Measurements from ENCODE around the gene GPSM1. TPM values are rescaled to one million over a fixed set of nuclear protein-coding genes. Genes with fewer than 3 reads are reported as not detected.

Gene GPSM1
- total RNA-seq, 1 donor from 2014 or later, result 59.4 TPM

- Histone ChIP-seq H3K79me2 (ENCODE audit: insufficient read depth, low read length) (no peaks in the 10 kb centered on the region), H2AFZ (ENCODE audit: low read depth, low read length) (no peak overlapping the region), H3K9ac (ENCODE audit: low read length) (no peak overlapping the region), H4K20me1 (ENCODE audit: insufficient read depth, low read length) (peaks cover 5% of the 10 kb centered on the region), H3K27ac (ENCODE audit: low read depth, low read length) (no peak overlapping the region), H3K27me3 (ENCODE audit: insufficient read depth, low read length) (no peaks in the 10 kb centered on the region), H3K4me3 (ENCODE audit: insufficient read depth, low read depth, low read length) (no peak overlapping the region), H3K4me2 (ENCODE audit: low read length) (no peak overlapping the region), H3K36me3 (ENCODE audit: insufficient read depth, low read length) (peaks cover 12% of the 10 kb centered on the region), H3K9me3 (ENCODE audit: insufficient read depth, low read depth, low read length) (no peaks in the 10 kb centered on the region), H3K4me1 (ENCODE audit: insufficient read depth, low read length) (no peaks in the 10 kb centered on the region)
- Mint-ChIP-seq H3K27ac (ENCODE audit: unreplicated experiment) (no peak overlapping the region), H3K27me3 (ENCODE audit: low read depth, unreplicated experiment) (no peaks in the 10 kb centered on the region), H3K36me3 (ENCODE audit: low read depth, unreplicated experiment) (peaks cover 12% of the 10 kb centered on the region), H3K4me3 (ENCODE audit: unreplicated experiment) (no peak overlapping the region), H3K4me1 (ENCODE audit: low read depth, unreplicated experiment) (no peaks in the 10 kb centered on the region), H3K9me3 (ENCODE audit: unreplicated experiment) (no peaks in the 10 kb centered on the region)
- FAIRE-seq, result no peak
- DNase-seq (ENCODE audit: low read depth), result no peak
- TF ChIP-seq CTCF (IDR thresholded peaks at IDR 0.05; ENCODE audit: insufficient read depth, low read depth, low read length), result no peak
- TF ChIP-seq EZH2 (IDR thresholded peaks at IDR 0.05; ENCODE audit: insufficient read depth, low read length), result no peak
Observed at GRCh38 chr9:136379891-136380290, 52.6 kb downstream of the GPSM1 start.

GRCh38 chr9:136380381-136380780 is 53.0 kb downstream of the GPSM1 start:
- Histone ChIP-seq H3K9ac (ENCODE audit: low read length) (no peak overlapping the region), H3K36me3 (ENCODE audit: insufficient read depth, low read length) (peaks cover 15% of the 10 kb centered on the region), H4K20me1 (ENCODE audit: insufficient read depth, low read length) (peaks cover 5% of the 10 kb centered on the region), H3K4me1 (ENCODE audit: insufficient read depth, low read length) (no peaks in the 10 kb centered on the region), H3K4me3 (ENCODE audit: insufficient read depth, low read depth, low read length) (no peak overlapping the region), H3K4me2 (ENCODE audit: low read length) (no peak overlapping the region), H3K79me2 (ENCODE audit: insufficient read depth, low read length) (no peaks in the 10 kb centered on the region), H3K27ac (ENCODE audit: low read depth, low read length) (no peak overlapping the region), H2AFZ (ENCODE audit: low read depth, low read length) (no peak overlapping the region), H3K9me3 (ENCODE audit: insufficient read depth, low read depth, low read length) (no peaks in the 10 kb centered on the region), H3K27me3 (ENCODE audit: insufficient read depth, low read length) (no peaks in the 10 kb centered on the region)
- H3K4me3 Mint-ChIP-seq (ENCODE audit: unreplicated experiment), result no peak overlapping the region
- DNase-seq (ENCODE audit: low read depth) (no peak), FAIRE-seq (no peak)
- H3K27me3 Mint-ChIP-seq (ENCODE audit: low read depth, unreplicated experiment), result no peaks in the 10 kb centered on the region
- no peak overlapping the region for H3K27ac Mint-ChIP-seq (ENCODE audit: unreplicated experiment)
- H3K4me1 Mint-ChIP-seq (ENCODE audit: low read depth, unreplicated experiment), result no peaks in the 10 kb centered on the region
- H3K9me3 Mint-ChIP-seq (ENCODE audit: unreplicated experiment), result no peaks in the 10 kb centered on the region
- TF ChIP-seq EZH2 (IDR thresholded peaks at IDR 0.05; ENCODE audit: insufficient read depth, low read length) (no peak), CTCF (IDR thresholded peaks at IDR 0.05; ENCODE audit: insufficient read depth, low read depth, low read length) (no peak)
- H3K36me3 Mint-ChIP-seq (ENCODE audit: low read depth, unreplicated experiment), result peaks cover 13% of the 10 kb centered on the region

- DNase-seq (ENCODE audit: low read depth), result no peak
- peaks cover 20% of the 10 kb centered on the region for H3K36me3 ChIP-seq (ENCODE audit: insufficient read depth, low read length)
Observed at GRCh38 chr9:136381311-136381710, 54.0 kb downstream of the GPSM1 start.

More at GRCh38 chr9:136381311-136381710, 54.0 kb downstream of the GPSM1 start:
- no peak overlapping the region for H2AFZ ChIP-seq (ENCODE audit: low read depth, low read length)
- no peak overlapping the region for H3K27ac ChIP-seq (ENCODE audit: low read depth, low read length)
- no peaks in the 10 kb centered on the region for H3K79me2 ChIP-seq (ENCODE audit: insufficient read depth, low read length)
- TF ChIP-seq EZH2 (IDR thresholded peaks at IDR 0.05; ENCODE audit: insufficient read depth, low read length), result no peak
- no peak for TF ChIP-seq CTCF (IDR thresholded peaks at IDR 0.05; ENCODE audit: insufficient read depth, low read depth, low read length)
- Mint-ChIP-seq H3K27me3 (ENCODE audit: low read depth, unreplicated experiment) (no peaks in the 10 kb centered on the region), H3K9me3 (ENCODE audit: unreplicated experiment) (no peaks in the 10 kb centered on the region), H3K36me3 (ENCODE audit: low read depth, unreplicated experiment) (peaks cover 17% of the 10 kb centered on the region), H3K4me3 (ENCODE audit: unreplicated experiment) (no peak overlapping the region), H3K4me1 (ENCODE audit: low read depth, unreplicated experiment) (no peaks in the 10 kb centered on the region), H3K27ac (ENCODE audit: unreplicated experiment) (peak overlapping the region; percentile 34)
- H3K4me3 ChIP-seq (ENCODE audit: insufficient read depth, low read depth, low read length), result no peak overlapping the region
- no peaks in the 10 kb centered on the region for H3K27me3 ChIP-seq (ENCODE audit: insufficient read depth, low read length)
- no peak overlapping the region for H3K9ac ChIP-seq (ENCODE audit: low read length)
- H3K4me2 ChIP-seq (ENCODE audit: low read length), result no peak overlapping the region
- H3K9me3 ChIP-seq (ENCODE audit: insufficient read depth, low read depth, low read length), result no peaks in the 10 kb centered on the region
- H3K4me1 ChIP-seq (ENCODE audit: insufficient read depth, low read length), result no peaks in the 10 kb centered on the region
- peaks cover 5% of the 10 kb centered on the region for H4K20me1 ChIP-seq (ENCODE audit: insufficient read depth, low read length)
- no peak for FAIRE-seq
